HCT116 (cell line): ENCODE results near the gene HRH3. TPM values are rescaled to one million over a fixed set of nuclear protein-coding genes. Genes with fewer than 3 reads are reported as not detected.

Experiments
- ATAC-seq: fragments of 200-7000 bp; cut with Tn5 transposase; 2 replicates; pipeline ENCODE4 v1.9.1; 2020; ENCODE audit warnings: mild to moderate bottlenecking, moderate library complexity
- BruUV-seq: library from RNA; stranded (reverse); fragments of 400-500 nt; replicated peaks from 2 replicates; lab custom pipeline; 2021; lab: Mats Ljungman, UMichigan
- CTCF ChIA-PET: fragments of 300-600 bp; sonication (Branson Sonifier 250); formaldehyde crosslinking; loops from one replicate; lab custom pipeline; 2021; ENCODE audit warnings: antibody characterized with exemption; lab: Charles Lee
- POLR2A ChIA-PET: fragments of 300-600, 350-600 bp; sonication (Branson Sonifier 250); formaldehyde crosslinking; loops from one replicate; lab custom pipeline; 2021; ENCODE audit warnings: antibody characterized with exemption; lab: Charles Lee
- RAD21 ChIA-PET, 2 experiments: fragments of 300-600 bp; sonication (Branson Sonifier 250); formaldehyde crosslinking; loops; one replicate each; lab custom pipeline; 2023; ENCODE audit warnings: low total read pairs in 2 of 2; ENCODE audit not compliant: uncharacterized antibody in 2 of 2, unreplicated experiment in 2 of 2, low non-redundant PET in 1 of 2; lab: Charles Lee
- DNase-seq: peaks from one replicate; pipeline ENCODE4 v3.0.0-alpha.2; 2010; ENCODE audit warnings: low read depth, low spot score
- H2AFZ ChIP-seq: fragments of 200-600 bp; shearing (Covaris generic), sonication (generic); 2 replicates; pipeline ENCODE4 v1.6.1; 2017; ENCODE audit warnings: low read depth, mixed run types, mixed read lengths, antibody characterized with exemption, low read length; ENCODE audit not compliant: poor library complexity, severe bottlenecking
- H3K27ac ChIP-seq: 2 replicates; pipeline ENCODE4 v1.5.1; 2012; ENCODE audit warnings: low read depth, low read length
- H3K27me3 ChIP-seq: fragments of 200-600 bp; sonication (generic); 2 replicates; pipeline ENCODE4 v1.6.1; 2016; ENCODE audit warnings: mixed run types, low read length, mixed read lengths; ENCODE audit not compliant: insufficient read depth
- H3K36me3 ChIP-seq, 2 experiments: fragments of 200-500 bp in 1 of 2; fragments of 200-600 bp in 1 of 2; sonication (Bioruptor generic) in 1 of 2; sonication (generic) in 1 of 2; 2 replicates each; pipeline versions ENCODE4 v1.5.1 to v1.6.1; 2014 to 2016; ENCODE audit warnings: low read length in 2 of 2, inconsistent platforms in 1 of 2, mixed read lengths in 1 of 2, mixed run types in 1 of 2; ENCODE audit not compliant: insufficient read depth in 2 of 2, control insufficient read depth in 1 of 2
- H3K4me1 ChIP-seq, 2 experiments: fragments of 200-600 bp in 1 of 2; sonication (generic) in 1 of 2; 2 replicates each; pipeline versions ENCODE4 v1.5.1 to v1.6.1; 2012 to 2017; ENCODE audit warnings: low read length in 2 of 2, inconsistent platforms in 1 of 2, mild to moderate bottlenecking in 1 of 2, mixed read lengths in 1 of 2, mixed run types in 1 of 2, moderate library complexity in 1 of 2; ENCODE audit not compliant: insufficient read depth in 2 of 2, control insufficient read depth in 1 of 2
- H3K4me2 ChIP-seq: fragments of 200-600 bp; sonication (generic); 2 replicates; pipeline ENCODE4 v1.6.1; 2017; ENCODE audit warnings: mixed run types, low read length, mixed read lengths
- H3K4me3 ChIP-seq, 2 experiments: fragments of 200-600 bp in 1 of 2; sonication (generic) in 1 of 2; replicated peaks in 1 of 2; 2 replicates each; pipeline ENCODE4 v1.5.1; 2011 to 2016; ENCODE audit warnings: low read length in 2 of 2, control low read depth in 1 of 2, low read depth in 1 of 2, mild to moderate bottlenecking in 1 of 2, mixed read lengths in 1 of 2, mixed run types in 1 of 2
- H3K79me2 ChIP-seq: fragments of 200-600 bp; sonication (generic); 2 replicates; pipeline ENCODE4 v1.6.1; 2017; ENCODE audit warnings: mild to moderate bottlenecking, mixed run types, low read length, moderate library complexity, mixed read lengths; ENCODE audit not compliant: insufficient read depth
- H3K9ac ChIP-seq: fragments of 200-600 bp; sonication (generic); 2 replicates; pipeline ENCODE4 v1.6.1; 2016; ENCODE audit warnings: low read length, mixed read lengths
- H3K9me2 ChIP-seq: fragments of 200-600 bp; sonication (generic), shearing (Covaris generic); 2 replicates; pipeline ENCODE4 v1.6.1; 2017; ENCODE audit warnings: mixed run types, mild to moderate bottlenecking, moderate library complexity; ENCODE audit not compliant: insufficient read depth
- H3K9me3 ChIP-seq, 2 experiments: fragments of 200-500 bp in 1 of 2; fragments of 200-600 bp in 1 of 2; sonication (Bioruptor generic) in 1 of 2; sonication (generic) in 1 of 2; 2 replicates each; pipeline ENCODE4 v1.6.1; 2014 to 2017; ENCODE audit warnings: low read length in 2 of 2, mixed read lengths in 2 of 2, inconsistent platforms in 1 of 2, low read depth in 1 of 2, mild to moderate bottlenecking in 1 of 2, mixed run types in 1 of 2, moderate library complexity in 1 of 2; ENCODE audit not compliant: control insufficient read depth in 1 of 2, insufficient read depth in 1 of 2
- H4K20me1 ChIP-seq: fragments of 200-600 bp; sonication (generic), shearing (Covaris generic); 2 replicates; pipeline ENCODE4 v1.6.1; 2017; ENCODE audit warnings: mixed run types, mild to moderate bottlenecking, moderate library complexity; ENCODE audit not compliant: insufficient read depth
- ATF3 ChIP-seq: IDR thresholded peaks from 2 replicates; pipeline ENCODE4 v1.6.1; 2012
- CBX3 ChIP-seq: IDR thresholded peaks from 2 replicates; pipeline ENCODE4 v1.6.1; 2012; ENCODE audit warnings: low read depth
- CTCF ChIP-seq, 3 experiments: fragments of 200-600 bp in 1 of 3; sonication (generic) in 1 of 3; IDR thresholded peaks in 2 of 3; conservative IDR thresholded peaks in 1 of 3; 2 replicates each; pipeline ENCODE4 v1.5.1; 2012 to 2017; ENCODE audit warnings: low read depth in 2 of 3, low read length in 2 of 3, antibody characterized with exemption in 1 of 3, borderline replicate concordance in 1 of 3, control low read depth in 1 of 3, mild to moderate bottlenecking in 1 of 3, mixed read lengths in 1 of 3, mixed run types in 1 of 3, moderate library complexity in 1 of 3; ENCODE audit not compliant: insufficient read depth in 1 of 3
- EZH2 ChIP-seq: fragments of 200-600 bp; sonication (generic); IDR thresholded peaks from 2 replicates; pipeline ENCODE4 v1.6.1; 2017; ENCODE audit warnings: antibody characterized with exemption, mixed run types
- EZH2phosphoT487 ChIP-seq: fragments of 200-600 bp; IDR thresholded peaks from 2 replicates; pipeline ENCODE4 v1.6.1; 2018; ENCODE audit warnings: antibody characterized with exemption, borderline replicate concordance
- POLR2A ChIP-seq: IDR thresholded peaks from 2 replicates; pipeline ENCODE4 v1.7.0; 2011; ENCODE audit warnings: borderline replicate concordance; ENCODE audit not compliant: insufficient read depth, insufficient read length; ENCODE audit errors: extremely low read depth
- SIN3A ChIP-seq: IDR thresholded peaks from 2 replicates; pipeline ENCODE4 v1.6.1; 2012; ENCODE audit warnings: low read depth
- SP1 ChIP-seq: IDR thresholded peaks from 2 replicates; pipeline ENCODE4 v1.6.1; 2012; ENCODE audit warnings: low read depth
- TCF7L2 ChIP-seq: IDR thresholded peaks from 2 replicates; pipeline ENCODE4 v1.7.0; 2011; ENCODE audit warnings: borderline replicate concordance, inconsistent platforms; ENCODE audit not compliant: insufficient read depth, insufficient read length; ENCODE audit errors: extremely low read depth
- YY1 ChIP-seq: IDR thresholded peaks from 2 replicates; pipeline ENCODE4 v1.6.1; 2011; ENCODE audit warnings: low read length, low read depth, moderate library complexity, mild to moderate bottlenecking; ENCODE audit not compliant: insufficient replicate concordance; ENCODE audit errors: extremely low read depth
- ZFX ChIP-seq: fragments of 450-650 bp; IDR thresholded peaks from 2 replicates; pipeline ENCODE4 v1.6.1; 2017
- ZNF274 ChIP-seq: fragments of 200-500 bp; sonication (Bioruptor generic); IDR thresholded peaks from 2 replicates; pipeline ENCODE4 v1.6.1; 2014; ENCODE audit warnings: mild to moderate bottlenecking, low read depth, low read length, inconsistent platforms
- intact Hi-C: fragments of 100-400 bp; cut with micrococcal nuclease; formaldehyde crosslinking; loops from 2 replicates; pipeline ENCODE4 v1.10.0; 2022
- total RNA-seq: library from RNA; stranded (reverse); gene quantifications from one replicate; pipeline ENCODE4 v1.2.1, GENCODE V29; 2021; ENCODE audit not compliant: unreplicated experiment
- TF ChIP-seq, protein P1 (sequence below): IDR thresholded peaks from 2 replicates; pipeline ENCODE4 v1.6.1; 2012
- TF ChIP-seq, protein P2 (sequence below): IDR thresholded peaks from 2 replicates; pipeline ENCODE4 v1.6.1; 2011; ENCODE audit warnings: mild to moderate bottlenecking, low read length, moderate library complexity; ENCODE audit not compliant: insufficient replicate concordance; ENCODE audit errors: extremely low read depth

The HRH3 gene
- total RNA-seq, 1 experiment from 2014 or later = not detected

DNA sequence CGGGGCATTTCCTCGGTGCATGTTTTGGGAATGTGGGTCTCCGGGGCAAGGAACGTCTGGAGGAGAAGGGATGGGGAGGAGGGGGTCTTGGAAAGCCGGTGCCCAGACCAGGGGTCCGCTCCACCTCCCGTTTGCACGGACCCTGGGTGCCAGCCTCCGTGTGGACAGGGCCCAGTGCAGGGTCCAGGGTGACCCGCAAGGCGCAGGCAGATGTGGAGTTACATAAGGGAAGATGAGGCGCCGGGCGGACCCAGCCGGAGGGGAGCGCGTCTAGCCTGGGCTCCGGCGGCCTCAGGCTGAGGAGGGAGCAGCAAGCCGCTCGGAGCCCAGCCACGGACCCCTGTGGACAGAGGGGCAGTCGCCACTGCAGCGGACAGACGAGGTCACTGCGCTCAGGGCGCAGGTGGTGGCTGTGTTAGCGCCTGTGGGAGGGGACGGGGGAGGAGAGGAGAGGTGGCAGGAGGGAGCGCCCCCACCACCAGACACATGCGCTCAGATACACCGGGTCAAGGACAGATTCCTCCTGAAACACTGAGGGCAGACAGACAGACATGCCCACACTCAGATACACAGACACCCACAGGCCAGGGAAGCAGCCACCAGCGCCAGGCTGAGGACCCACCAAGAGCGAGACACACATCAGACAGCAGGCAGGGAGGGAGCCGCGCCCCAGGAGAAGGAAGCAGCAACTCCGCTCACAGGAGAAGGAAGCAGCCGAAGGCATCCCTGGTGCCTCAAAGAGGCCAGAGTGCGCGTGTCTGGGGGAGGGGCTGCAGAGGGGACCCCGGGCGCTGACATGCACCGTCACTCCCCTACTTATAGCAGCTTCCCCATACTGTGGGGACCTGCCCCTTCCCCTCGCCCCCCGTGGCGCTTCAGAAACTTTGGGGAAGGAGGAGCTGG is 839 bp upstream of the HRH3 start:
- ChIA-PET CTCF (no interaction called here), POLR2A (no interaction called here), RAD21 (no interaction called here)
- TF ChIP-seq ZFX (no peak), SIN3A (no peak), TCF7L2 (no peak), SP1 (no peak), CBX3 (no peak), EZH2phosphoT487 (no peak), EZH2 (no peak), CTCF (IDR thresholded peaks at IDR 0.05 in 2 of 3, conservative IDR thresholded peaks at IDR 0.05 in 1 of 3; ENCODE audit: borderline replicate concordance in 1 of 3, insufficient read depth in 1 of 3, low read depth in 2 of 3, low read length in 2 of 3) (no peak), POLR2A (no peak), ZNF274 (no peak), ATF3 (no peak), YY1 (no peak)
- TF ChIP-seq, protein P1, sequence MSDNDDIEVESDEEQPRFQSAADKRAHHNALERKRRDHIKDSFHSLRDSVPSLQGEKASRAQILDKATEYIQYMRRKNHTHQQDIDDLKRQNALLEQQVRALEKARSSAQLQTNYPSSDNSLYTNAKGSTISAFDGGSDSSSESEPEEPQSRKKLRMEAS = no peak
- TF ChIP-seq, protein P2, sequence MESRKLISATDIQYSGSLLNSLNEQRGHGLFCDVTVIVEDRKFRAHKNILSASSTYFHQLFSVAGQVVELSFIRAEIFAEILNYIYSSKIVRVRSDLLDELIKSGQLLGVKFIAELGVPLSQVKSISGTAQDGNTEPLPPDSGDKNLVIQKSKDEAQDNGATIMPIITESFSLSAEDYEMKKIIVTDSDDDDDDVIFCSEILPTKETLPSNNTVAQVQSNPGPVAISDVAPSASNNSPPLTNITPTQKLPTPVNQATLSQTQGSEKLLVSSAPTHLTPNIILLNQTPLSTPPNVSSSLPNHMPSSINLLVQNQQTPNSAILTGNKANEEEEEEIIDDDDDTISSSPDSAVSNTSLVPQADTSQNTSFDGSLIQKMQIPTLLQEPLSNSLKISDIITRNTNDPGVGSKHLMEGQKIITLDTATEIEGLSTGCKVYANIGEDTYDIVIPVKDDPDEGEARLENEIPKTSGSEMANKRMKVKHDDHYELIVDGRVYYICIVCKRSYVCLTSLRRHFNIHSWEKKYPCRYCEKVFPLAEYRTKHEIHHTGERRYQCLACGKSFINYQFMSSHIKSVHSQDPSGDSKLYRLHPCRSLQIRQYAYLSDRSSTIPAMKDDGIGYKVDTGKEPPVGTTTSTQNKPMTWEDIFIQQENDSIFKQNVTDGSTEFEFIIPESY = no peak
- DNase-seq = no peak
- no peaks in the 10 kb centered on the region for H3K36me3 ChIP-seq
- H2AFZ ChIP-seq = no peak overlapping the region
- H3K4me3 ChIP-seq = no peak overlapping the region
- no TSS peak for BruUV-seq
- no peaks in the 10 kb centered on the region for H3K9me3 ChIP-seq
- ATAC-seq = no peak
- intact Hi-C loops = no loop called here
- H4K20me1 ChIP-seq = no peaks in the 10 kb centered on the region
- H3K4me2 ChIP-seq = no peak overlapping the region
- no peaks in the 10 kb centered on the region for H3K9me2 ChIP-seq
- H3K79me2 ChIP-seq = no peaks in the 10 kb centered on the region
- H3K4me1 ChIP-seq = no peaks in the 10 kb centered on the region
- no peak overlapping the region for H3K27ac ChIP-seq
- peaks cover 20% of the 10 kb centered on the region; the same call in 1 of the 2 replicates for H3K27me3 ChIP-seq
- no peak overlapping the region for H3K9ac ChIP-seq
